OCI-LY7 (cell line): Measurements from ENCODE around the gene HEATR9. TPM values are rescaled to one million over a fixed set of nuclear protein-coding genes. Genes with fewer than 3 reads are reported as not detected.

ENCODE experiments used
- BruUV-seq: library from RNA; stranded (reverse); fragments of 400-500 nt; replicated peaks from 2 replicates; lab custom pipeline; 2021; lab: Mats Ljungman, UMichigan
- CTCF ChIA-PET: fragments of 300-600 bp; sonication (Branson Sonifier 250); formaldehyde crosslinking; loops from one replicate; lab custom pipeline; 2022; ENCODE audit warnings: antibody characterized with exemption; ENCODE audit not compliant: unreplicated experiment; lab: Charles Lee
- POLR2A ChIA-PET: fragments of 300-600 bp; sonication (Branson Sonifier 250); formaldehyde crosslinking; loops from one replicate; lab custom pipeline; 2022; ENCODE audit warnings: antibody characterized with exemption; lab: Charles Lee
- DNase-seq: peaks from one replicate; pipeline ENCODE4 v3.0.0-alpha.2; 2015; ENCODE audit warnings: low spot score
- H2AFZ ChIP-seq: fragments of 200-600 bp; sonication (generic), shearing (Covaris generic); 2 replicates; pipeline ENCODE4 v1.6.1; 2014; ENCODE audit warnings: mild to moderate bottlenecking, antibody characterized with exemption, low read length, moderate library complexity
- H3K27ac ChIP-seq: fragments of 200-600 bp; sonication (generic); 2 replicates; pipeline ENCODE4 v1.5.1; 2014; ENCODE audit warnings: mixed run types, low read depth, mild to moderate bottlenecking, moderate library complexity, low read length, inconsistent platforms; ENCODE audit not compliant: poor library complexity, severe bottlenecking
- H3K36me3 ChIP-seq: fragments of 200-600 bp; sonication (generic); 2 replicates; pipeline ENCODE4 v1.6.1; 2014; ENCODE audit warnings: mild to moderate bottlenecking, antibody characterized with exemption, low read length, moderate library complexity, mixed read lengths; ENCODE audit not compliant: insufficient read depth
- H3K4me1 ChIP-seq: fragments of 200-600 bp; sonication (generic); 2 replicates; pipeline ENCODE4 v1.5.1; 2014; ENCODE audit warnings: mild to moderate bottlenecking, low read length; ENCODE audit not compliant: insufficient read depth, poor library complexity, severe bottlenecking
- H3K4me2 ChIP-seq: fragments of 200-600 bp; sonication (generic); 2 replicates; pipeline ENCODE4 v1.6.1; 2014; ENCODE audit warnings: mild to moderate bottlenecking, low read length
- H3K4me3 ChIP-seq: fragments of 200-600 bp; sonication (generic); 2 replicates; pipeline ENCODE4 v1.5.1; 2014; ENCODE audit warnings: mild to moderate bottlenecking, low read depth, low read length; ENCODE audit not compliant: poor library complexity, severe bottlenecking
- H3K79me2 ChIP-seq: fragments of 200-600 bp; sonication (generic); 2 replicates; pipeline ENCODE4 v1.6.1; 2016; ENCODE audit warnings: low read depth, mild to moderate bottlenecking, low read length, moderate library complexity, mixed read lengths; ENCODE audit not compliant: insufficient read depth
- H3K9me2 ChIP-seq: fragments of 200-600 bp; sonication (generic); 2 replicates; pipeline ENCODE4 v1.6.1; 2016; ENCODE audit warnings: mild to moderate bottlenecking, low read length, mixed read lengths; ENCODE audit not compliant: insufficient read depth
- H3K9me3 ChIP-seq: fragments of 200-600 bp; sonication (generic); 2 replicates; pipeline ENCODE4 v1.6.1; 2014; ENCODE audit warnings: mild to moderate bottlenecking, mixed run types, low read length, mixed read lengths
- H4K20me1 ChIP-seq: fragments of 200-600 bp; sonication (generic); 2 replicates; pipeline ENCODE4 v1.6.1; 2014; ENCODE audit warnings: mild to moderate bottlenecking, antibody characterized with exemption, low read length, moderate library complexity, mixed read lengths; ENCODE audit not compliant: insufficient read depth
- CTCF ChIP-seq: fragments of 200-600 bp; sonication (generic); conservative IDR thresholded peaks from 2 replicates; pipeline ENCODE4 v1.5.1; 2014; ENCODE audit warnings: mild to moderate bottlenecking, antibody characterized with exemption, low read length, moderate library complexity, mixed read lengths
- EZH2phosphoT487 ChIP-seq: fragments of 200-600 bp; sonication (generic); IDR thresholded peaks from 2 replicates; pipeline ENCODE4 v1.6.1; 2018; ENCODE audit warnings: low read depth, borderline replicate concordance, mild to moderate bottlenecking, mixed run types, antibody characterized with exemption, low read length, moderate library complexity, mixed read lengths
- intact Hi-C: fragments of 100-400 bp; cut with micrococcal nuclease; formaldehyde crosslinking; loops from one replicate; pipeline ENCODE4 v1.10.0; 2022; ENCODE audit not compliant: unreplicated experiment
- total RNA-seq, 2 experiments: library from RNA; depleted of rRNA in 1 of 2; stranded (reverse); fragments of >200 nt in 1 of 2; shearing (Covaris generic) in 1 of 2; gene quantifications; 2 replicates each; pipeline ENCODE4 v1.2.3, GENCODE V29; 2014 to 2022

Gene HEATR9
- total RNA-seq, 2 experiments from 2014 or later = not detected

DNA sequence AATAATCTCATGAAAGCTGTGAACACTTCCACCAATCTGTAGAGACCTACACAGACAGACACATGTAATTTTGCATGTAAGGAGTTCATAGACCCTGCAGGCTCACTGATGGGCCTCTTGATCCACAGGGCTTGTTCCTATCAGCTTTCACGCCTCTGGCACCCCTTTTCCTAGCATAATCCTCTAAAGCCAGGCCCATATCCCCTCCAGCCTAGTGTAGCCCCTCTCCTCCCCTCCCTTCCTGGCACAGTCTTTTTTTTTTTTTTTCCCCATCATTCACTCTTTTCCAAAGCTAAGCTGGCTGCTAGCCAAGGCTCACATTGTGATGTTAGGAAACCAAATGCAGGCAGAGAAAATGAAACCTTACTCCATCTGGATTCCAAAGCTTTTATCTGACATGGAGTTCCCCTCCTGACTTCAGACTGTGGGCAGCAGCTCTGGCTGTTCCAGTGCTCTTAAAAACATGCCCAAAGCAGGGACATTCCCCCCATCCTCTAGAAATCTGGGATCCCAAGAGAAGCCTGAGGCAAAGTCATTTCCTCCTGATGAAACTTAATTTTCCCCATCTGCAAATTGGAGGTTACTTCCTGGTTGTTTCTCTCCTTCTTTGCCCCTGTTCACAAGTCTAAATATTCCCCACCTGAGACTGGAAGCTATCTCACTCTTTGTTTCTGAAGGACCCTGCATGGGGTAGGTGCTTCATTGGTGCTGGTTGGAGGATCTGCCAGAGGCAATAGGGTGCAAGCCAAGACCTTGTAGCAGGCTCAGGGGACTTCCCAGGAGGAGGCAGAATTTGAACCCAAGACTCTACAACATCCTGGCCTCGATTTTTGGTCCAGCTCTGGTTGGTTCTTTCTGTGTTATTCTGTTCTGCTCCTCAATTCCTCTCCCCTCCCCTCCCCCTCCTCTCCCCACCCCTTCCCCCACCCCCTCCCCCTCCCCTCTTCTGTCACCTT, 21.4 kb upstream of the HEATR9 start:
- no peak overlapping the region for H2AFZ ChIP-seq

DNA sequence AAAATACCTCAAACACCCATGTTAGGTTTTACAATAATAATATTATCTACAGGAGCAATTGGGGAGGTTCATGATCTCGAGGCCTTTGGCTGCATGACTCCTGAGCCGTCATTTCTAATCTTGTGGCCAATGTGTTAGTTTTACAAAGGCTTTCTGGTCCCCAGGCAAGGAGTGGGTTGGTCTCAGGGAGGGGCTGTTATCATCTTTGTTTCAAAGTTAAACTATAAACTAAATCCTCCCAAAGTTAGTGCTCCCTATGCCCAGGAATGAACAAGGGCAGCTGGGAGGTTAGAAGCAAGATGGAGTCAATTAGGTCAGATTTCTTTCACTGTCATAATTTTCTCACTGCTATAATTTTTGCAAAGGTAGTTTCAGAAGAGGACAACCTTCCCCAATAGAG, 20.6 kb upstream of the HEATR9 start:
- no peak overlapping the region for H3K27ac ChIP-seq
- no peak overlapping the region for H3K4me3 ChIP-seq
- no peak overlapping the region for H2AFZ ChIP-seq
- DNase-seq = no peak
- intact Hi-C loops = no loop called here
- H3K36me3 ChIP-seq = no peaks in the 10 kb centered on the region
- no peaks in the 10 kb centered on the region for H3K4me1 ChIP-seq
- H3K4me2 ChIP-seq = no peak overlapping the region
- H3K9me3 ChIP-seq = no peaks in the 10 kb centered on the region
- no peaks in the 10 kb centered on the region for H3K9me2 ChIP-seq
- ChIA-PET CTCF (no interaction called here), POLR2A (interaction anchor here (0.7 kb wide), 1 partner anchor 9 kb away, joined by 3 read pairs; no protein-coding TSS in a partner anchor)
- no peaks in the 10 kb centered on the region for H4K20me1 ChIP-seq
- no peak for TF ChIP-seq CTCF
- no peak for TF ChIP-seq EZH2phosphoT487
- BruUV-seq = no TSS peak
- no peaks in the 10 kb centered on the region for H3K79me2 ChIP-seq

More for the DNA sequence above, 21.4 kb upstream of the HEATR9 start:
- Histone ChIP-seq H4K20me1 (no peaks in the 10 kb centered on the region), H3K9me2 (no peaks in the 10 kb centered on the region), H3K4me2 (no peak overlapping the region), H3K9me3 (no peaks in the 10 kb centered on the region), H3K27ac (no peak overlapping the region), H3K36me3 (no peaks in the 10 kb centered on the region), H3K79me2 (no peaks in the 10 kb centered on the region), H3K4me1 (no peaks in the 10 kb centered on the region), H3K4me3 (no peak overlapping the region)
- DNase-seq = no peak
- intact Hi-C loops = no loop called here
- TF ChIP-seq CTCF (no peak), EZH2phosphoT487 (no peak)
- POLR2A ChIA-PET = interaction anchor here (0.7 kb wide), 2 partner anchors 28 to 222 kb away, joined by 3 to 4 read pairs; no protein-coding TSS in a partner anchor
- CTCF ChIA-PET = no interaction called here
- BruUV-seq = no TSS peak
